ENCODE measurements around the gene PLA2G6.

PLA2G6 gene

GRCh38 chr22:38069372-38070249 lies 112.0 kb downstream of the PLA2G6 start:
- DNase-seq = peak; percentile 79

GRCh38 chr22:38068641-38069371 lies 112.8 kb downstream of the PLA2G6 start:
- DNase-seq = no peak

GRCh38 chr22:38067761-38068360 lies 113.8 kb downstream of the PLA2G6 start:
- DNase-seq = no peak

GRCh38 chr22:38067028-38067415 lies 114.6 kb downstream of the PLA2G6 start:
- no peak for DNase-seq

GRCh38 chr22:38066381-38067027 lies 115.1 kb downstream of the PLA2G6 start:
- DNase-seq = no peak

- DNase-seq = no peak
These were observed 116.1 kb downstream of the PLA2G6 start for GRCh38 chr22:38065539-38065938.

- DNase-seq = no peak
These were observed 118.8 kb downstream of the PLA2G6 start for GRCh38 chr22:38062791-38063190.
